NB4 (cell line): Measurements from ENCODE around the gene CHEK1.

Experiments
- POLR2A ChIP-seq: IDR thresholded peaks from 2 replicates; pipeline ENCODE4 v1.6.1; 2011; ENCODE audit warnings: mild to moderate bottlenecking; ENCODE audit not compliant: insufficient read length; ENCODE audit errors: extremely low read depth
- TF ChIP-seq, protein P1 (sequence below): IDR thresholded peaks from one replicate; pipeline ENCODE4 v1.5.1; 2012; ENCODE audit warnings: low read depth, low read length
- TF ChIP-seq, protein P2 (sequence below): IDR thresholded peaks from 2 replicates; pipeline ENCODE4 v1.6.1; 2011; ENCODE audit warnings: low read depth, low read length

DNA sequence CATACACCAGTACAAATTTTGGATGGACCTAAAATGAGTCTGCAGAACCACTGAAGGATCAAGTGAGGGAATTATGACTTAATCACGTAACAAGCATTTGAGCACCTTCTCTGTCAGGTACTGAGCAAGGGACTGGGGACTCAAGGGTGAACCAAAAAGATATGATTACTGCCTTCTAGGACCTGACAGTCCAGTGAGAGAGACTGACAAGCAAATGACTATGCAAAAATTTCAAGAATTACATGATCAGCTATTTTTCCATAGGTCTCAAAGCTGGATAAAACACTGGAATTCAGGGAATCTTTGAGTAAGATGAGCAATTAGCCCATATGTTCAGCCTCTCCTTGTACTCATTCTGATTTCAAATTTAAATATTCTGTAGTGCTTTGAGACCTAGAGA lies 37.5 kb upstream of the CHEK1 start:
- TF ChIP-seq, protein P1, sequence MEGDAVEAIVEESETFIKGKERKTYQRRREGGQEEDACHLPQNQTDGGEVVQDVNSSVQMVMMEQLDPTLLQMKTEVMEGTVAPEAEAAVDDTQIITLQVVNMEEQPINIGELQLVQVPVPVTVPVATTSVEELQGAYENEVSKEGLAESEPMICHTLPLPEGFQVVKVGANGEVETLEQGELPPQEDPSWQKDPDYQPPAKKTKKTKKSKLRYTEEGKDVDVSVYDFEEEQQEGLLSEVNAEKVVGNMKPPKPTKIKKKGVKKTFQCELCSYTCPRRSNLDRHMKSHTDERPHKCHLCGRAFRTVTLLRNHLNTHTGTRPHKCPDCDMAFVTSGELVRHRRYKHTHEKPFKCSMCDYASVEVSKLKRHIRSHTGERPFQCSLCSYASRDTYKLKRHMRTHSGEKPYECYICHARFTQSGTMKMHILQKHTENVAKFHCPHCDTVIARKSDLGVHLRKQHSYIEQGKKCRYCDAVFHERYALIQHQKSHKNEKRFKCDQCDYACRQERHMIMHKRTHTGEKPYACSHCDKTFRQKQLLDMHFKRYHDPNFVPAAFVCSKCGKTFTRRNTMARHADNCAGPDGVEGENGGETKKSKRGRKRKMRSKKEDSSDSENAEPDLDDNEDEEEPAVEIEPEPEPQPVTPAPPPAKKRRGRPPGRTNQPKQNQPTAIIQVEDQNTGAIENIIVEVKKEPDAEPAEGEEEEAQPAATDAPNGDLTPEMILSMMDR: no peak
- TF ChIP-seq, protein P2, sequence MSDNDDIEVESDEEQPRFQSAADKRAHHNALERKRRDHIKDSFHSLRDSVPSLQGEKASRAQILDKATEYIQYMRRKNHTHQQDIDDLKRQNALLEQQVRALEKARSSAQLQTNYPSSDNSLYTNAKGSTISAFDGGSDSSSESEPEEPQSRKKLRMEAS: no peak
- TF ChIP-seq POLR2A: no peak
